IgD-negative memory B cell (primary cell): ENCODE measurements around the gene NSDHL. TPM values are rescaled to one million over a fixed set of nuclear protein-coding genes. Genes with fewer than 3 reads are reported as not detected.

Experiments
- H3K27ac Mint-ChIP-seq, 3 donors: one replicate each; pipeline ENCODE4 v1.8.0; 2020 to 2022; ENCODE audit warnings: mild to moderate bottlenecking in 3 of 3, mixed read lengths in 3 of 3, moderate library complexity in 1 of 3
- H3K27me3 Mint-ChIP-seq: one replicate; pipeline ENCODE4 v1.8.0; 2021; ENCODE audit warnings: mixed read lengths
- H3K36me3 Mint-ChIP-seq: one replicate; pipeline ENCODE4 v1.8.0; 2020; ENCODE audit warnings: mild to moderate bottlenecking, mixed read lengths
- H3K4me1 Mint-ChIP-seq, 3 donors: one replicate each; pipeline ENCODE4 v1.8.0; 2020 to 2022; ENCODE audit warnings: mixed read lengths in 3 of 3, mild to moderate bottlenecking in 1 of 3
- H3K4me3 Mint-ChIP-seq, 4 donors: one replicate each; pipeline ENCODE4 v1.8.0; 2020 to 2022; ENCODE audit warnings: mild to moderate bottlenecking in 4 of 4, mixed read lengths in 4 of 4, moderate library complexity in 3 of 4
- H3K9me3 Mint-ChIP-seq, 3 donors: one replicate each; pipeline ENCODE4 v1.8.0; 2020 to 2021; ENCODE audit warnings: mixed read lengths in 3 of 3, mild to moderate bottlenecking in 1 of 3
- polyA plus RNA-seq: library from polyadenylated mRNA; unstranded; fragments of 300-500 nt; fragmentation: Illumina TruSeq; gene quantifications from one replicate; pipeline ENCODE4 v1.2.3, GENCODE V29; 2021

Gene NSDHL
- polyA plus RNA-seq, 1 donor from 2014 or later, result 11.7 TPM

- Mint-ChIP-seq H3K27ac (no peak overlapping the region), H3K4me1 (peaks cover 0 to 5% (median 0%) of the 10 kb centered on the region in 3 donors), H3K27me3 (peaks cover 11% of the 10 kb centered on the region)
These were observed 65.0 kb downstream of the NSDHL start for GRCh38 chrX:152895724-152896420.

GRCh38 chrX:152896450-152896849 is 65.6 kb downstream of the NSDHL start:
- Mint-ChIP-seq H3K4me3 (no peak overlapping the region), H3K27ac (no peak overlapping the region)

More at GRCh38 chrX:152895724-152896420, 65.0 kb downstream of the NSDHL start:
- H3K36me3 Mint-ChIP-seq, result no peaks in the 10 kb centered on the region
- peaks cover 0 to 2% (median 0%) of the 10 kb centered on the region in 3 donors for H3K9me3 Mint-ChIP-seq
- peak overlapping the region in 1 of 4 donors; percentile 42 for H3K4me3 Mint-ChIP-seq

DNA sequence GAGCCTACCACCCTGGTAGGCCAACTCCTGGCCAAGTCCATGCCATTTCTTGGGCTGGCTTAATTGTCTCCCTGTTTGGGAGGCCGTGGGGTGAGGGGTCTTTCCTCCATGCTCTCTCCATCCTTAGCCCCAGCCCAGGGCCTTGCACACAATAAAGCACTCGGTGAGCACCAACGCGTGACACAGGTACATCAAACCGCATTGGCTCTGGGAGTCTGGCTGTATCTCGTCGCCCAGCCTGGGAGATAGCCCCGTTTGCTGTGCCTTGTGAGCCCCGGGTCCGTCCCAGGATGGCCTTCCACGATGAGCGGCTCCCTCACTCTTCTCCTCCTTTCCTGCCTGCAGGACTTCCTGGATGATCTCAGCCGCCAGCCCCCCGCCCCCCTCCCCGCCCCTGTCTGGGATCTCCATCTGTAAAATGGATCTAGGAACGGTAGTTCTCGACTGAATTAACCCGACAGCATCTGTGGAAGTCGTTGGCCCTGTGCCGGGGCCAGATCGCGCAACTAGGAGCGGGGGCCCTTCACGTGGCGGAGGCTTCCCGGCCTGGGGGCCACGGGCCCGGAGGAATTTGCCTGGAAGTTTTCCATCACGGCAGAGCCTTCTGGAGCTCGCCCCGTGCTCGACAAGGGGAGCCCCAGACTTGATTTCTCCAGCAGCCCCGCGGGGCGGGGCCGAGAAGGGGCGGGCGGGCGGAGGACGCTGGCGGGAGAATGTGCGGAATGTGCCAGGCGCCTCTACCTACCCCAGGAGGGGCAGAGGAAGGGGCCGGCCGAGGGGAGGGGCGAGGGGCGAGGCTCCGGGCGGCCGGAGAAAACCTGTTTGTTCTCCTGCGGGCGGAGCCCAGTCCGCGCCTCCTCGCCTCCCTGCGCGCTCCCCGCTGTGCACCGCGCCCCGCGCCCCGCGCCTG is 66.6 kb downstream of the NSDHL start, which contains the start of gene ZNF185:
Gene ZNF185 (plus strand): TSS at position 846 of the 910 bp plus-strand sequence. CDS start 16,423 bp downstream, outside the sequence.
- peaks cover 0 to 5% (median 0%) of the 10 kb centered on the region in 3 donors for H3K4me1 Mint-ChIP-seq
- H3K27ac Mint-ChIP-seq, result no peak within 1 kb of the TSS
- H3K9me3 Mint-ChIP-seq, result peaks cover 0 to 2% (median 0%) of the 10 kb centered on the region in 3 donors
- peaks cover 12% of the 10 kb centered on the region for H3K27me3 Mint-ChIP-seq
- H3K4me3 Mint-ChIP-seq, result peak within 1 kb of the TSS in 2 of 4 donors; percentile 21 to 29
- no peaks in the 10 kb centered on the region for H3K36me3 Mint-ChIP-seq

More at GRCh38 chrX:152896450-152896849, 65.6 kb downstream of the NSDHL start:
- H3K27me3 Mint-ChIP-seq, result peaks cover 11% of the 10 kb centered on the region
- peaks cover 0 to 2% (median 0%) of the 10 kb centered on the region in 3 donors for H3K9me3 Mint-ChIP-seq
- H3K4me1 Mint-ChIP-seq, result peaks cover 0 to 5% (median 0%) of the 10 kb centered on the region in 3 donors
- no peaks in the 10 kb centered on the region for H3K36me3 Mint-ChIP-seq

GRCh38 chrX:152898442-152898841 is 67.6 kb downstream of the NSDHL start:
- Mint-ChIP-seq H3K9me3 (peaks cover 0 to 2% (median 0%) of the 10 kb centered on the region in 3 donors), H3K27ac (no peak overlapping the region), H3K36me3 (no peaks in the 10 kb centered on the region)

GRCh38 chrX:152899111-152899873 is 68.4 kb downstream of the NSDHL start:
- no peak overlapping the region for H3K4me3 Mint-ChIP-seq
- peaks cover 0 to 5% (median 0%) of the 10 kb centered on the region in 3 donors for H3K4me1 Mint-ChIP-seq
- H3K27ac Mint-ChIP-seq, result no peak overlapping the region
- H3K27me3 Mint-ChIP-seq, result peaks cover 12% of the 10 kb centered on the region
- no peaks in the 10 kb centered on the region for H3K36me3 Mint-ChIP-seq
- H3K9me3 Mint-ChIP-seq, result peaks cover 0 to 2% (median 0%) of the 10 kb centered on the region in 3 donors

More at GRCh38 chrX:152898442-152898841, 67.6 kb downstream of the NSDHL start:
- Mint-ChIP-seq H3K4me1 (peaks cover 0 to 5% (median 0%) of the 10 kb centered on the region in 3 donors), H3K27me3 (peaks cover 12% of the 10 kb centered on the region), H3K4me3 (no peak overlapping the region)

- Mint-ChIP-seq H3K27me3 (peaks cover 12% of the 10 kb centered on the region), H3K4me1 (peaks cover 0 to 5% (median 0%) of the 10 kb centered on the region in 3 donors), H3K27ac (no peak overlapping the region), H3K9me3 (peaks cover 0 to 2% (median 0%) of the 10 kb centered on the region in 3 donors), H3K4me3 (peak overlapping the region in 2 of 4 donors; percentile 3 to 41), H3K36me3 (no peaks in the 10 kb centered on the region)
These were observed 69.2 kb downstream of the NSDHL start for GRCh38 chrX:152899874-152900719.

- H3K27ac Mint-ChIP-seq, result no peak overlapping the region
- H3K36me3 Mint-ChIP-seq, result no peaks in the 10 kb centered on the region
- no peak overlapping the region for H3K4me3 Mint-ChIP-seq
- peaks cover 0 to 4% (median 0%) of the 10 kb centered on the region in 3 donors for H3K4me1 Mint-ChIP-seq
- peaks cover 0 to 2% (median 0%) of the 10 kb centered on the region in 3 donors for H3K9me3 Mint-ChIP-seq
- H3K27me3 Mint-ChIP-seq, result peaks cover 13% of the 10 kb centered on the region
These were observed 70.1 kb downstream of the NSDHL start for GRCh38 chrX:152900937-152901445.

DNA sequence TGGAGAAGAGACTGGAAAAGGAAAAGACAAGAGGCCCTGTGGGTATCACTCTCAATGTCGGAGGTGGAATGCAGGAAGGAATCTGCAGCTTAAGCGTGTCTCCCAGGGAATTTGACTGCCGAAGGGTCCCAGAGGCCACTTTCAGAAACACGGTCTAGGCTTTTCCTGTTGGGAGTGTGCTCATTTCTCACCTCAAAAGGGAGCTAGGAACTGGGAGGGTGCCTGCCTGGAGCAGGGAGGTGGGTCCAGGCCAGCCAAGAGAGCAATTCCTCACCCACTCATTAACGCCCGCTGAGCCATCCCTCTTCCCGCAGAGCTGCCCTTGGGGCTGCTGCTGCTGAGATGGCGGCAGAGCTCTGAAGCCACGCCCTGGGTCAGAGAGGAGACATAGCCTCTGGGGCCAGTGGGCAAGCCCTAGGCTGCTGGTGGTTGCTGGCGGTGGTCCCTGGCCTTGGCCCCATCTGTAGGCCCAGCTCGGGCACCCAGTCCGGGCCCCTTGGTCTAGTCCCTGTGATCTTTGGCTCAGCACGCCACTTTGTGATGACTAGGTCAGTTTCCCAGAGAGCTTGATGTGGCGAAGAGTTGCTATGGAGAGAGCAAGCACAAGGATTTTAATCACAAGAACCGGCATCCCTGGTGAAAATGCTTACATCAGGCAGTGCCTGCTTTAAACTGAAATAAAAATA is 71.1 kb downstream of the NSDHL start:
- H3K4me3 Mint-ChIP-seq, result peak overlapping the region in 1 of 4 donors; percentile 81
- peaks cover 0 to under 1% (median 0%) of the 10 kb centered on the region in 3 donors for H3K4me1 Mint-ChIP-seq
- no peaks in the 10 kb centered on the region for H3K36me3 Mint-ChIP-seq
- peaks cover 12% of the 10 kb centered on the region for H3K27me3 Mint-ChIP-seq
- no peak overlapping the region for H3K27ac Mint-ChIP-seq
- H3K9me3 Mint-ChIP-seq, result peaks cover 0 to 2% (median 0%) of the 10 kb centered on the region in 3 donors

DNA sequence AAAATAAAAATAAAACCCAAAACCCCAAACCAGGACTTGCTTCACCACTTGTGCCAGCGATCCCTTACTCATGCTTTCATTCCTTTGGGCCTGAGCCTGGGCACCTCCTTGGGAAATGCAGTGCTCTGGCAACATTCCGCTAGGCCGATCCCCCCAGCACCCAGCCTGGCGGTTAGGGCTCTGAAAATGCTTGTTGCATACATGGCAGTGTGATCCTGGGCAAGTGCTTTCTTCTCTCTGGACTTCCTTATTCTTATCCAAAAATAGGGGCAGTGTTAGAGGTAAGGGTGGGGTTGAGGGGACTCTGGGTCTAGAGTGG is 71.6 kb downstream of the NSDHL start:
- peaks cover 10% of the 10 kb centered on the region for H3K27me3 Mint-ChIP-seq
- H3K4me3 Mint-ChIP-seq, result no peak overlapping the region
- peaks cover 0 to 2% (median 0%) of the 10 kb centered on the region in 3 donors for H3K4me1 Mint-ChIP-seq
- H3K36me3 Mint-ChIP-seq, result no peaks in the 10 kb centered on the region
- H3K9me3 Mint-ChIP-seq, result peaks cover 0 to 2% (median 0%) of the 10 kb centered on the region in 3 donors
- H3K27ac Mint-ChIP-seq, result no peak overlapping the region

DNA sequence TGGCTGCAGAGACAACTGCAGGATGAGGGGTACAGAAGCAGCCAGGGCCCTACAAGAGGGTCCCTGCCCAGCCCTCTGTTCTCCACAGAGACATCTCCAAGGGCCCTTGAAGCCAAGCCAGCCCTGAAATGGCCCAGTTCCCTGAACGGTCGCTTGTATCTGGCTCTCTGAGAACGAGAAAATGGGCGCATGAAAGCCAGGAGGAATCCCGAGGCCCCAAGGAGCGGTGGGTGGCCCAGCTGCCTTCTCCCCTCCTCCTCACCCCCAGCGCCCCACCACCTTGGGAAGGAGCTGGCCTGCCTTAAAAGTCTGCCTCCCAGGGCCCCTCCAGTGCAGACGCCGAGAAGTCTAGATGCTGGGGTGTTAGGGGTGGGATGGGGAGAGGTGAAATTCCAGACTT is 72.7 kb downstream of the NSDHL start:
- Mint-ChIP-seq H3K9me3 (peaks cover 0 to 2% (median 0%) of the 10 kb centered on the region in 3 donors), H3K4me1 (peaks cover 0 to 2% (median 0%) of the 10 kb centered on the region in 3 donors), H3K27me3 (peaks cover 7% of the 10 kb centered on the region), H3K4me3 (no peak overlapping the region), H3K27ac (no peak overlapping the region), H3K36me3 (no peaks in the 10 kb centered on the region)

DNA sequence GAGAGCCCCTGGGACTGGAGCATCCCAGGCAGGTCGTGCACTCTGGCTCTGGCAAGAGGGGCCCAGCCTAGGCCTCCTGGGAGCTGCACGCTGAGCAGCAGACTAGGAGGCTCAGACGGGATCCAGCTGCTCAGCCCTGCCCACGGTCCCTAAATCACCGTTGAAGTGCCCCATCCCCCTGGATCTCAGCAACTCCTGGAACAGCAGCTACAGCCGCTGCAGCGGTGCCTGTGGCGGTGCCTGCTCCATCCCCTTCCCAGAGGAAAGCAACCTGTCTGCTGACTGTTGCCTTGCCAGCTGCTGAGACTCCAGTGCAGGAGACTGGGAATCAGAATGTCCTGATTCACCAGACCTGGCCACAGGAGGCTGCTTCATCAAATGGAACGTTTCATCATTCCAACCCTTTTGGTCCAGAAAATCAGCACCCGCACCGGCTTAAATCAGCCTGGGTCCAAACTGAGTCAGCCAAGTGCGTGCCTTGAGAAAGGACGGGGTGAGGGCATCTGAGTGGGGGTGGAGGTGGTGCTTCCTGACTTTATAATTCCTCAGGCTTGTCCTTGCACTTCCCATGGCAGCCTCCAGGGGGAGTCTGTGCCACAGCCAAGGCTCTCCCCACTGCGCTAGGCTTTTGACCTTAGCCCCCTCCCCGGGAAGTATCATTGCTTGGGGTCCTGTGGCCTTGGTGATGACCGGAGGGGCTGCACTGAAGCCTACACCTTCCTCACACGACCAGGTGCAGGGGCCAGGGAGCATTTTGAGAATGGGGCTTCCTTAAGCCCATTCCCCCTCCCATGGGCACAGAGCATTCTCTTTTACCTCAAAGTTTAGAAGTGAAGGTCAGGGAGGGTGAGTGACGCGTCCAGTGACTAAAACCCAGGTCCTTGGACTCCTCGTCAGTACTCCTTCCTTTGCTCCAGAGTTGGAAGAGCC is 73.6 kb downstream of the NSDHL start:
- H3K9me3 Mint-ChIP-seq, result peaks cover 0 to 2% (median 0%) of the 10 kb centered on the region in 3 donors
- no peak overlapping the region for H3K4me3 Mint-ChIP-seq
- no peak overlapping the region for H3K27ac Mint-ChIP-seq
- H3K27me3 Mint-ChIP-seq, result peaks cover 6% of the 10 kb centered on the region
- H3K4me1 Mint-ChIP-seq, result peaks cover 0 to 2% (median 0%) of the 10 kb centered on the region in 3 donors
- H3K36me3 Mint-ChIP-seq, result no peaks in the 10 kb centered on the region

GRCh38 chrX:152905081-152905420 is 74.2 kb downstream of the NSDHL start:
- Mint-ChIP-seq H3K9me3 (no peaks in the 10 kb centered on the region), H3K36me3 (no peaks in the 10 kb centered on the region), H3K4me1 (peaks cover 1 to 3% (median 2%) of the 10 kb centered on the region in 3 donors), H3K27ac (no peak overlapping the region), H3K27me3 (peaks cover 6% of the 10 kb centered on the region), H3K4me3 (no peak overlapping the region)
